GM19455 (cell line): ENCODE data around the gene OTULIN.

Source experiments
- ATAC-seq: cut with Tn5 transposase; IDR thresholded peaks from one replicate; pipeline ENCODE4 v1.9.1; 2021; ENCODE audit not compliant: unreplicated experiment

The OTULIN gene

GRCh38 chr5:14664270-14665100 lies at the start of gene OTULIN:
Gene OTULIN, plus strand, starts transcription at chr5:14664718. Its CDS starts 108 bp downstream, at chr5:14664826.
- ATAC-seq: peak; percentile 73

DNA sequence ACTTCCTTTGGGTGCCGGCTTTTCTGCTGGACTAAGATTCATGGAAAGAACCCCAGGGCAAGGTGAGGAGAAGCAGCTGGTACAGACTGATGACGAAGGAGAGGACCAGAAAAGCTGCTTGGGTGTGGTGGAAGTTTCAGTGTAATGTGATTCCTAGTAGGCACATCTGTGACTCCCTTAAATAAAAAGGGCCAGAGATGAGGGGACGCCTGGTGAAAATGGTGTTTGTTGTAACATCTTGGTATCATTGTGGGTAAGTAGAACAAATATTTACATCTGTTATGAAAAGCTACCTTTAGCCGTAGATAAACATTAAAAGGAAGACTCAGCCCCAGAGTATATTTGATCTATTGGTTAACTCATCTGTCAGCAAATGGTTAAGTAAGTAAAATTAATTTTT lies 49.2 kb upstream of the OTULIN start:
- no peak for ATAC-seq

DNA sequence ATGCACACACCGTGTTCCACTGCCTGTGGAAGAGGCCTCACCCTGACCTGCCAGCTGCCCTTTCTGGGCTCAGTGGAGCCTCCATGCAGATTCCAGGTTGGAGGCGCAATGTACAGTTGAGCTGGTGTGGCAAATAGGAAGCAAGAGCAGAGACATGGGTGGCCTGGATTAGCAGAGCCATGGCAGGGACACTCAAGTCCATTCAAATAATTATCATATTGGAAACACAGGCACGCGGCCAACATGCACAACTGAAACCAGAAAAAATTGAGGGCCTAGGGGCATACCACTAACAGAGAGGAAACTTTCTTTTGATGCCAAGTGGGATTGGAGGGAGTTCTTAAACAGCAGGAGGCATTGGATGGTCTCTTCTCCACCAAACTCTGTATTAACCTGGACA lies 47.1 kb upstream of the OTULIN start:
- ATAC-seq: no peak

- no peak for ATAC-seq
Measured at GRCh38 chr5:14627270-14627669, 37.2 kb upstream of the OTULIN start.

DNA sequence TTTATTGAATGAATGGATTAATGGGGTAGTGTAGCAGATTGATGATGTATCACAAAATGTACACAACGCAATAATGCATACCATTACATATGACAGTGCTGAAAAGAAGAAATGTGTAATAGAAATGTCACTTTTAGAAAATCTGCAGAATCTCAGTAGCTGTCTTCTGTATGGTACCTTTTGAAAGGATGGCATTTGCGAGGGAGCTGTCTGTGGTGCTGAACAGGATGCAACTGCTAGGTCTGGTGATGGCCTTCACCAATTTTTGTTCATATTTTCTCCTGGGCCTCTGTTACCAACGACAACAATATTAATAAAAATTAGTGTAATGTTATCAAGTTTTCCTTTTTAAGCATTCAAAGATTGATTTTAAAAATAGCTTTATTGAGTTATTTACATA lies 36.2 kb upstream of the OTULIN start:
- ATAC-seq: no peak

DNA sequence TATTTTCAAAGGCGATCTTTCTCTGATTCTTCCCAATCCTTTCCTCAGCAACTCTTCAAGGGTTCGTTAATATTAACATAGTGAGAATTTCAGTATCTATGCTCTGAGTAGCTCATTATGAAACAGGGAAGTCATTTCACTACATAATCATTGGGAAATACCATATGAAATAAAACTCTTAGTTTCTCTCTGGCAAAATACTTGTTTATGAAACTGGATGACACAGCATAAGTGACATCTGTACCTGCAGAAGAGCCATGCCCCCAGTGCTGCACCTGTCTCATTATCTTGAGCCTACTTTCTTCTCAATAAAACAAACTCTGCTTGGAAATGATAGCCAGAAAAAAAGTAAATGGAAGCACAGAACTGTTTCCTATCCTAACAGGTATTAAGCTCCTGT lies 33.8 kb upstream of the OTULIN start:
- ATAC-seq: no peak

GRCh38 chr5:14635656-14636055 lies 28.9 kb upstream of the OTULIN start:
- ATAC-seq: no peak

DNA sequence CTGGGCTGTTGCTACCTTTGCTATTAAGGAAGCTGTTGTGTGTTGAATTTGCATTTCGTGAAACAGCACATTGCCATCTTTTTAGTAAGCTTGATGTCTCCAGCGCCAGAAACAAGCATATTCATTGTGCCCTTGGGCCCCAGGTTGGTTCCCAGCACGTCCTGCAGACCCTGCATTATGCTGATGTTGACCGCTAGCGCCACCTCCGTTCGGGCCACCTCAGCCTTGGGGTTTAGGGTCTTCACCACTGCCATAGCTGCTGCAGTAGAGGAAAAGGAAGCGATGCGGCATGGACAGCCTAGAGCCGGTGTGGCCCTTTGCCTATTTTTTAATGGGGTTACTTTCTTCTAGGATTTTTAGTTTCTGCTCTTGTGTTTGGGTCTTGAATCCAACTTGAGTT lies 23.8 kb upstream of the OTULIN start:
- no peak for ATAC-seq

- ATAC-seq: no peak
Measured at GRCh38 chr5:14644623-14645237, 19.8 kb upstream of the OTULIN start.

DNA sequence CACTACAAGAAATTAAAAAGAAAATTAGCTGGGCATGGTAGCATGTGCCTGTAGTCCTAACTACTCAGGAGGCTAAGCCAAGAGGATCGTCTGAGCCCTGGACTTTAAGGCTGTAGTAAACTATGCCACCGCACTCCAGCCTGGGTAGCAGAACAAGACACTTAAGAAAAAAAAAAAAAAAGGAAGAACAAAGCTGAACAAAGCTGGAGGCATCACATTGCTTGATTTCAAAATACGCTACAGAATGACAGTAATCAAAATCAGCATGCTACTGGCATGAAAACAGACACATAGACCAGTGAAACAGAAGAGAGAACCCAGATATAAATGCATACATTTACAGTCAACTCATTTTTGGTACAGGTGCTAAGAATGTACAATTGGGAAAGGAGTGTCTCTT lies 14.5 kb upstream of the OTULIN start:
- ATAC-seq: no peak

DNA sequence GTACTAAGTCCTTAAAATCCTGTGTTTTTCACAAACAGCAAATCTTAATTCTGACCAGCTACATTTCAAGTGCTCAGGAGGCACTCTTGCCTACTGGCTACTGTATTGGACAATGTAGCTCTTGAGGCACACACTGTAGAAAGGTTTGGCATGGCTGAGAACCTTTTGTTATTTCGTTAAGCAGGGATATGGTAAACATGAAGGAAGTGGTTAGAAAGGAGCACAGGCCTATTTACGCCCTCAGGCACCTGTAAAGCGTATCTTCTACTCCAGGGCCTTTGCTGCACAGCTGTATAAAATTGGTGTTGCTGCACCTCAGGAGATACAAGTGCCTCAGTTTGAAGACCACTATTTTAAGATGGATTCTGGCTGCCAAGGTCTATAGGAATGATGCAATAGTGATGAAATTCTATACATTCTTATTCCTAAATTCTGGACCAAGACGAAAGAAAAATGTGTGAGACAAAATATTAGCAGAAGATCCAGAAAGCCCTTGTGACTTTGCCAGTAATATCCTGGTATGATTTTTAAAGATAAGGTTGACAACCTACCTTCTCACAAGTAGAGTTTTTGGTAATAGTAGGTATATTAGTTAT lies 9.3 kb upstream of the OTULIN start:
- ATAC-seq: no peak

DNA sequence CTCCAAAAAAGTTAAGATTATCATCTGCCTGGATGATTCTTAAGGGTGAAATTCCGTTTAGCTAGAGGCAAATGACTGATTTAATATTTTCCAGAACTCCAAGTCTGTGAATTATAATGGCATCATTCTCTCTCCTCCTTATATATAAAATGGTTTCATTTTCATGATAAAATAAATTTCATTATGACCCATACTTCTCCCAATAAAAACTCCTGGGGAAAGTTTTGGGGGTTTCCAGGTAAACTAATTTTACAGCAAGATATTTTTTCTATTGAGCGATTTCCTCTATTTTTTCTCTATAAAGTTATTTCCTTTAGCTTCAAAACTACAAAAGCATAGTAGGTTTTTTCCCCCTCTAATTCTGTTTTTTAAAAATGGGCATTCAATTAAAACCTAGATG lies 7.6 kb upstream of the OTULIN start:
- no peak for ATAC-seq

DNA sequence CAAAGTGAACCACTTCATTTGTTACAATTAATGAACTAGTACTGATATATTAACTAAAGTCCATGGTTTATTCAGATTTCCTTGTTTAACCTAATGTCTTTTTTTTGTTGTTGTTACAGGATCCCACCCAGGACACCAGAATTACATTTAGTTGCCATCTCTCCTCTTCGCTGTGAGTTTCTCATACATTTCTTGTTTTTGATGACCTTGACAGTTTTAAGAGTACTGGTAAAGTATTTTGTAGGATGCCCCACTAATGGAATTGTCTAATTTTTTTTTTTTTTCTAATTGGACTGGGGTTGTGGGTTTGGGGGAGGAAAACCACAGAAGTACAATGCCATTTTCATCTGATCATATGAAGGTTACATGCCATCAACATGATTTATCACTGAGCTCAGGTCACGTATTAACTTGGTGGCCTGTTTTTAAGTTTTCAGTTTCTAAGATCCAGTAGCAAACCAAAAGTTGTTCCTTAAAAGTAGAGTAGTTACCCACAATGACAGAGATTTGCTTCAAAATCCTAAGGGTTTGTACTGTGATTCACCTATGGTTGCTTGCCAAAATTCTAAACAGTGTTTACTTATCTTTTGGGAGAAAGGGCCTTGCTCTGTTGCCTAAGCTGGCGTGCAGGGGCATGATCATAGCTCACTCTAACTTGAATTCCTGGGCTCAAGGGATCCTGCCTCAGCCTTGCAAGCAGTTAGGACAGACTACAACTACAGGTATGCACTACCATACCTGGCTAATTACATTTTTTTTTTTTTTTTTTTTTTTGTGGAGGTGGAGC lies 4.5 kb upstream of the OTULIN start:
- no peak for ATAC-seq

DNA sequence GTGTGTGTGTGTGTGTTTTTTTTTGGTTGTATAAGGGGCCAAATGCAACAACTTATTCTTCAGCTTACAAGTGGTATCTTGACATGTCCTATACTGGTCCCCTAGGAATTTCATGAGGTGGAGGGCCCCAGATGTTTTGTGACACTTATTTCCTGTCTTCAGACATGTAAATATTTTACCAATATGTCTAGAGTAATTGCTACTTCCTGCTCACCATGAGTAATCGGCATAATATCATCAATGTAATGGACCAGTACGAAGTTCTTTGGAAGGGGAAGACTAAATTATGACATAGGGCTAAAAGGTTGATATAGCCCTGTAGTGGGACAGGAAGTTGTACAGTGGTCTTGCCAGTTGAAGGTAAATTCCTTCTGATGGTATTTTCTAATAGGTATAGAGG lies 3.7 kb upstream of the OTULIN start:
- ATAC-seq: no peak

GRCh38 chr5:14662721-14663260 lies 1.7 kb upstream of the OTULIN start:
- no peak for ATAC-seq

DNA sequence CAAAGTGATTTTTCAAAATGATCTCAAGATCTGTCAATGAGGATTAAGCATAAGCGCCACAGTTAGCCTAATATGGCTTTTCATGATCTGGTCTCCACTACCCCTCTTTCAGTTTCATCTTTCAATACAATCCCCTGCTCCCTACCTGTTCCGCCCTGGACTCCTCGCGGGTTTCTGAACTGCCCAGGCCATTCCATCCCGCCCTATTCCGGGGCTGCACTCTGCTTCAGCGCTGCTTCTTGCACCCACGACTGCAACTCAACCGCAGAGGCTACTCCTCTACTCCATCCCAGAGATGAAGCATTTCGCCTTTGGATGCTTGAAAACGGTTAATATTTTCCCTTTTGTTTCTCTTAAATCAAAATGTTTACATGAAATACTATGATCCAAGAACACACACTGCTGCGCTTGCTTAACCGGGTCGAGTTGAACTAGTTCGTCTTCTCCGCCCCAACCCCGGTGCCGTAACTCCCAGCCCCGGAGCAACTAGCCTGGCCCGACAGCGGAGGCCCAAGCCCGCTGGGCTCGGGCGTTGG lies 716 bp upstream of the OTULIN start:
- peak; percentile 16 for ATAC-seq

GRCh38 chr5:14665101-14665822 lies 744 bp downstream of the OTULIN start:
- no peak for ATAC-seq

DNA sequence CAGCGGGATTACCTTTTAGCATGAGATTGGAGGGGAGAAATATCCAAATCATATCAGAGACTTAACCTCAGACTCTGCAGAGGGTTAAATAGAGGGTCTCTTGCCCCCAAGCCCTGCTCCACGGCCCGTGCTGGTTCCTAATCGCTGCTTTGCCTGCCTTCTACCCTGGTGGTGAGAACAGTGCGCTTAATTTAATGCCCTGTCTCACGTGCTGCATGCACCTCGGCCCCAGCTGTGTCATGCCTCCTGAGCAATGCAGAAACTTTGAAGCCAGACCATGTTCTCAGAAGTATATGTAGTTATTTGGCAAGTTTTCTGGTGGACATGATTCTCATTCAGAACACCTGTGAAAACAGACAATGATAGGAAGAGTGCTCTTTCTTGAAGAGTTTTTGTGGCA lies 1.4 kb downstream of the OTULIN start:
- ATAC-seq: peak; percentile 38

DNA sequence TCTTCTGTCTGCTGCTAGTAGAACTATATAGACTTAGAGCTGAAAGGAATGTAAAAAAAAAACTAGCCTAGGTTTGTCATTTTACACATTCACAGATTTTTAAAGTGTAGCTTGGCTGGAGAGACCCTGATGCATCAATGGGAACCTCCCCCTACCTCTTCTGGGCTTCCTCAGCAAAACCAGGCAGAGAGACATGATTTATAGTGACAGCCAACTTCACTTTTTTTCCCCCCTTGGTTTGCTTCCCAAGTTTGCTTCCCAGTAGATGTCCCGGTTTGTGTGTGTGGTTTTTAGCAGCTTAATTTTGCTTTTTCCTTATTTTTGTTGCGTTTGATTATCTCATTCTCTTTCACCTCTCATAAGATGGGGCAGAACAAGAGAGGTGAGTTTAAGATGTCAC lies 1.8 kb downstream of the OTULIN start:
- no peak for ATAC-seq

- no peak for ATAC-seq
Measured at GRCh38 chr5:14667290-14667689, 2.8 kb downstream of the OTULIN start.
